T-helper 1 cell (primary cell): ENCODE results near the gene PHKB.
"Not testable (repeated sequence)": the region's sequence is repeated elsewhere in the genome, so short reads cannot be mapped to it uniquely, and the experiment has no call there.

Experiments used
- DNase-seq, 5 donors: peaks; one replicate each; pipeline ENCODE4 v3.0.0-alpha.2; 2012 to 2020

PHKB gene

GRCh38 chr16:47627085-47627639 lies 166.0 kb downstream of the PHKB start:
- DNase-seq: no peak

GRCh38 chr16:47627721-47628120 lies 166.6 kb downstream of the PHKB start:
- no peak for DNase-seq

GRCh38 chr16:47631131-47631530 lies 170.0 kb downstream of the PHKB start:
- DNase-seq: no peak

GRCh38 chr16:47634126-47634525 lies 173.0 kb downstream of the PHKB start:
- no peak for DNase-seq

GRCh38 chr16:47634727-47635126 lies 173.6 kb downstream of the PHKB start:
- no peak for DNase-seq

- DNase-seq: no peak
Measured at GRCh38 chr16:47636501-47637099, 175.5 kb downstream of the PHKB start.

- no peak for DNase-seq
Measured at GRCh38 chr16:47638175-47638574, 177.0 kb downstream of the PHKB start.

- no peak for DNase-seq
Measured at GRCh38 chr16:47640661-47641060, 179.5 kb downstream of the PHKB start.

- DNase-seq: peak in 1 of 5 donors; percentile 48
Measured at GRCh38 chr16:47643323-47644000, 182.3 kb downstream of the PHKB start.

- no peak for DNase-seq
Measured at GRCh38 chr16:47644166-47644565, 183.0 kb downstream of the PHKB start.

- DNase-seq: no peak
Measured at GRCh38 chr16:47644661-47645060, 183.5 kb downstream of the PHKB start.

GRCh38 chr16:47646914-47647313 lies 185.8 kb downstream of the PHKB start:
- DNase-seq: no peak

GRCh38 chr16:47657032-47657431 lies 195.9 kb downstream of the PHKB start:
- DNase-seq: no peak

GRCh38 chr16:47657977-47658376 lies 196.8 kb downstream of the PHKB start:
- DNase-seq: no peak

GRCh38 chr16:47660540-47660939 lies 199.4 kb downstream of the PHKB start:
- no peak for DNase-seq

GRCh38 chr16:47664653-47665325 lies 203.7 kb downstream of the PHKB start:
- no peak for DNase-seq

GRCh38 chr16:47666434-47666833 lies 205.3 kb downstream of the PHKB start:
- no peak for DNase-seq

- DNase-seq: no peak
Measured at GRCh38 chr16:47667956-47668355, 206.8 kb downstream of the PHKB start.

GRCh38 chr16:47672475-47672874 lies 211.3 kb downstream of the PHKB start:
- no peak for DNase-seq

- no peak for DNase-seq
Measured at GRCh38 chr16:47676635-47677177, 215.6 kb downstream of the PHKB start.

- not testable (repeated sequence) for DNase-seq
Measured at GRCh38 chr16:47681571-47681970, 220.4 kb downstream of the PHKB start.

- no peak for DNase-seq
Measured at GRCh38 chr16:47687694-47688093, 226.6 kb downstream of the PHKB start.

- no peak for DNase-seq
Measured at GRCh38 chr16:47693226-47693625, 232.1 kb downstream of the PHKB start.

GRCh38 chr16:47694543-47694942 lies 233.4 kb downstream of the PHKB start:
- DNase-seq: no peak
